ENCODE results near the gene HPCA. TPM values are rescaled to one million over a fixed set of nuclear protein-coding genes. Genes with fewer than 3 reads are reported as not detected.

HPCA gene
- total RNA-seq, 4 donors from 2014 or later = 0.53 TPM; not detected in 3

GRCh38 chr1:32868806-32869455, 17.4 kb upstream of the HPCA start:
- peaks cover 0 to 19% (median 3%) of the 10 kb centered on the region in 4 donors for H3K4me1 ChIP-seq
- DNase-seq = no peak
- H3K9me3 ChIP-seq = no peaks in the 10 kb centered on the region
- H3K27ac ChIP-seq = no peak overlapping the region
- no peaks in the 10 kb centered on the region for H3K36me3 ChIP-seq
- no peak overlapping the region for H3K4me3 ChIP-seq
- H3K27me3 ChIP-seq = peaks cover 0 to 9% of the 10 kb centered on the region in 2 donors
- TF ChIP-seq, protein P1, sequence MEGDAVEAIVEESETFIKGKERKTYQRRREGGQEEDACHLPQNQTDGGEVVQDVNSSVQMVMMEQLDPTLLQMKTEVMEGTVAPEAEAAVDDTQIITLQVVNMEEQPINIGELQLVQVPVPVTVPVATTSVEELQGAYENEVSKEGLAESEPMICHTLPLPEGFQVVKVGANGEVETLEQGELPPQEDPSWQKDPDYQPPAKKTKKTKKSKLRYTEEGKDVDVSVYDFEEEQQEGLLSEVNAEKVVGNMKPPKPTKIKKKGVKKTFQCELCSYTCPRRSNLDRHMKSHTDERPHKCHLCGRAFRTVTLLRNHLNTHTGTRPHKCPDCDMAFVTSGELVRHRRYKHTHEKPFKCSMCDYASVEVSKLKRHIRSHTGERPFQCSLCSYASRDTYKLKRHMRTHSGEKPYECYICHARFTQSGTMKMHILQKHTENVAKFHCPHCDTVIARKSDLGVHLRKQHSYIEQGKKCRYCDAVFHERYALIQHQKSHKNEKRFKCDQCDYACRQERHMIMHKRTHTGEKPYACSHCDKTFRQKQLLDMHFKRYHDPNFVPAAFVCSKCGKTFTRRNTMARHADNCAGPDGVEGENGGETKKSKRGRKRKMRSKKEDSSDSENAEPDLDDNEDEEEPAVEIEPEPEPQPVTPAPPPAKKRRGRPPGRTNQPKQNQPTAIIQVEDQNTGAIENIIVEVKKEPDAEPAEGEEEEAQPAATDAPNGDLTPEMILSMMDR (IDR thresholded peaks at IDR 0.05) = no peak
- no peak for TF ChIP-seq POLR2A (IDR thresholded peaks at IDR 0.05)

DNA sequence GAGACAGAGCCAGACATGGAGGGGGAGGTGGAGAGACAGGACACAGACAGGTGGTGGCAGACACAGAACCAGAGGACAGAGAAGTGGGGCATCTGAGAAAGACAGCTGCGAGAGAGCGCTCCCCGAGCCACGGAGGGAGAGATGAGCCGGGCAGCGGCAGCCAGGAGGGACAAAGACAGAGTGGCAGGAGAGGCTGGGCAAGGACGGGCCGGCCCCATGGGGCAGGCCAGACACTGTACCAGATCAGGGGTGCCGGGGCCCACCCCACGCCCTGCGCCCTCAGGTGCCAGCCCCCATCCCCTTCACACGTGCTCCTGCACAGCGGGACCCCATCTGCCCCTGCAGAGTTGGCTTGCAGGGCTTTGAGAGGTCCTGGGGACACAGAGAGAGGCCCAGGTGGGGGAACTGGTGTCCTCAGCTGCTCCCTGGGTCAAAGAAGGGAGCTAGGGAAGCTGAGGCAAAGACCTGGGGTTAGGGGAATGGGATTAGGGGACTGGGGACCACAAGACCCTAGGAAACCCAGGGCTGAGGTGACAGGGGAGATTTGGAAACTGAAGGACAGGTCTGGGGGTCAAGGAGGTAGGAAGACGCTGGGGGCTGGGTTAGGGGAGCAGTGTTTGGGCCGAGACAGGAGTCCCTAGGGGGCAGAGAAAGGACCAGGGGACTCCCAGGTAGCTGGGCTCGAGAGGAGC, 16.2 kb upstream of the HPCA start:
- no peak overlapping the region for H3K27ac ChIP-seq
- no peak for DNase-seq
- H3K36me3 ChIP-seq = no peaks in the 10 kb centered on the region
- H3K4me3 ChIP-seq = peak overlapping the region in 3 of 4 donors; percentile 44 to 56 (median 46)
- H3K9me3 ChIP-seq = no peaks in the 10 kb centered on the region
- no peak for TF ChIP-seq POLR2A (IDR thresholded peaks at IDR 0.05)
- TF ChIP-seq, protein P1 (IDR thresholded peaks at IDR 0.05) = no peak
- H3K4me1 ChIP-seq = peaks cover 0 to 19% (median 3%) of the 10 kb centered on the region in 4 donors
- H3K27me3 ChIP-seq = peaks cover 0 to 9% of the 10 kb centered on the region in 2 donors

GRCh38 chr1:32870615-32871363, 15.5 kb upstream of the HPCA start, which contains the start of gene FNDC5:
Gene FNDC5 (minus strand): TSS chr1:32870912.
- no peaks in the 10 kb centered on the region for H3K9me3 ChIP-seq
- TF ChIP-seq POLR2A (IDR thresholded peaks at IDR 0.05) = no peak
- TF ChIP-seq, protein P1 (IDR thresholded peaks at IDR 0.05) = no peak
- H3K4me1 ChIP-seq = peaks cover 0 to 19% (median 3%) of the 10 kb centered on the region in 4 donors
- H3K4me3 ChIP-seq = peak within 1 kb of the TSS; percentile 14 to 56 (median 48)
- peaks cover 0 to 9% of the 10 kb centered on the region in 2 donors for H3K27me3 ChIP-seq
- no peak within 1 kb of the TSS for H3K27ac ChIP-seq
- H3K36me3 ChIP-seq = no peaks in the 10 kb centered on the region
- DNase-seq = no peak

DNA sequence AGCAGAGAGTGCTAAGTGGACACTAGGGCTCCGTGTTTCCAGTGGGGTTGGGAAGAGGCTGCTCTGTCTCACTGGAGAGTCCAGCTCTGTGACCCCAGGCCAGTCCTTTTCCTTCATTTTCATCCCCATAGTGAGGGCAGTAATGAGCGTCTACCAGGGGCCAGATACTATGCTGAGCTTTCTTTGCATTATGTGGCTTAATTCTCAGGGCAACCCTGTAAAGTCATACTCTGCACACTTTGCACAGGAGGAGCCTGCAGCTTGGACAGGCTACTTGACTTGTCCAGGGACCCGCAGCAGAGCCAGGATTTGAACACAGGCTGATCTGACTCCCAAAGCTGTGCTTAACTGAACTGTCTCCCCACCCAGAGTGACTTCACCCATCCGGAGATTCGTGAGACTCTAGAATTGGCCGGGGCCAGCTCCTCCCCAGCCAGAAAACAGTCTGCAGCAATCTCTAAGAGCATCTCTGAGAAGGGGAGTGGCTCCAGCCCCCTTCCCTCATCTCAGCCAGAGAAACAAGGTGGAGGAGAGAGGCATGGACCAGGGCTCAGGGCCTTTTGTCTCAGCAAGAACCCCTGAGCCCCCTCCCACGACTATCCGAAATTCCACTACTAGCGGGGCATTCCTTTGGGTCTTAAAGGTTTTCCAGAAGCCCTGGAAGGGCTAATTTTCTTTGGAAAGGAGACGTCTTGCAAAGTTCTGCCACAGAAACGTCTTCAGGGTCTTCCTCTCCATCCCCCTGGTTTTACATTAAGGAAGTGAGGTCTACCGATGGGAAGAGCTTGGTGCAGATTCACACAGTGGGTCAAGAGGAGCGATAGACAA, 14.7 kb upstream of the HPCA start:
- Histone ChIP-seq H3K4me3 (peak overlapping the region in 2 of 4 donors; percentile 51 to 56), H3K4me1 (peaks cover 0 to 19% (median 3%) of the 10 kb centered on the region in 4 donors), H3K9me3 (no peaks in the 10 kb centered on the region), H3K36me3 (no peaks in the 10 kb centered on the region), H3K27ac (no peak overlapping the region), H3K27me3 (peaks cover 0 to 9% of the 10 kb centered on the region in 2 donors)
- no peak for DNase-seq
- TF ChIP-seq, protein P1 (IDR thresholded peaks at IDR 0.05) = no peak
- no peak for TF ChIP-seq POLR2A (IDR thresholded peaks at IDR 0.05)

GRCh38 chr1:32872192-32872460, 14.2 kb upstream of the HPCA start:
- TF ChIP-seq, protein P1 (IDR thresholded peaks at IDR 0.05) = no peak
- no peak for TF ChIP-seq POLR2A (IDR thresholded peaks at IDR 0.05)
- no peaks in the 10 kb centered on the region for H3K36me3 ChIP-seq
- peaks cover 0 to 19% (median 3%) of the 10 kb centered on the region in 4 donors for H3K4me1 ChIP-seq
- no peak overlapping the region for H3K27ac ChIP-seq
- DNase-seq = no peak
- no peaks in the 10 kb centered on the region for H3K9me3 ChIP-seq
- H3K27me3 ChIP-seq = peaks cover 0 to 9% of the 10 kb centered on the region in 2 donors
- H3K4me3 ChIP-seq = no peak overlapping the region

Data from Peyer's patch (tissue), 4 donors.